MCF 10A (cell line): ENCODE results near the gene L1TD1. TPM values are rescaled to one million over a fixed set of nuclear protein-coding genes. Genes with fewer than 3 reads are reported as not detected.

Experiments
- BruUV-seq: library from RNA; stranded (reverse); fragments of 400-500 nt; replicated peaks from 2 replicates; lab custom pipeline; 2021; lab: Mats Ljungman, UMichigan
- CTCF ChIA-PET: fragments of 300-600 bp; sonication (Branson Sonifier 250); formaldehyde crosslinking; extraction: SDS; loops from one replicate; lab custom pipeline; 2021; ENCODE audit warnings: antibody characterized with exemption, inconsistent platforms; lab: Yijun Ruan, JAX
- POLR2A ChIA-PET: fragments of 300-600, 350-650 bp; sonication (Branson Sonifier 250); formaldehyde crosslinking; extraction: SDS; loops from one replicate; lab custom pipeline; 2020; ENCODE audit warnings: antibody characterized with exemption, inconsistent platforms; lab: Yijun Ruan, JAX
- DNase-seq: peaks from one replicate; pipeline ENCODE4 v3.0.0-alpha.2; 2018; ENCODE audit not compliant: unreplicated experiment
- H3K27ac Mint-ChIP-seq: one replicate; pipeline ENCODE4 v1.8.0; 2022; ENCODE audit warnings: mild to moderate bottlenecking, low read depth, mixed read lengths; ENCODE audit not compliant: unreplicated experiment
- H3K27me3 Mint-ChIP-seq: one replicate; pipeline ENCODE4 v1.8.0; 2022; ENCODE audit warnings: mixed read lengths; ENCODE audit not compliant: insufficient read depth, unreplicated experiment
- H3K36me3 Mint-ChIP-seq: one replicate; pipeline ENCODE4 v1.8.0; 2022; ENCODE audit warnings: mild to moderate bottlenecking, moderate library complexity, mixed read lengths; ENCODE audit not compliant: insufficient read depth, unreplicated experiment
- H3K4me1 Mint-ChIP-seq: one replicate; pipeline ENCODE4 v1.8.0; 2022; ENCODE audit warnings: mixed read lengths; ENCODE audit not compliant: insufficient read depth, unreplicated experiment
- H3K4me3 Mint-ChIP-seq: one replicate; pipeline ENCODE4 v1.8.0; 2022; ENCODE audit warnings: mild to moderate bottlenecking, moderate library complexity, mixed read lengths; ENCODE audit not compliant: unreplicated experiment
- H3K9me3 Mint-ChIP-seq: one replicate; pipeline ENCODE4 v1.8.0; 2022; ENCODE audit warnings: mixed read lengths; ENCODE audit not compliant: unreplicated experiment
- intact Hi-C: fragments of 100-400 bp; cut with micrococcal nuclease; formaldehyde crosslinking; loops from 2 replicates; pipeline ENCODE4 v1.14.1; 2022
- total RNA-seq: library from RNA; stranded (reverse); gene quantifications from 2 replicates; pipeline ENCODE4 v1.2.3, GENCODE V29; 2022
- TF ChIP-seq, protein P1 (sequence below): fragments of 200-600 bp; IDR thresholded peaks from one replicate; pipeline ENCODE4 v1.8.0; 2022; ENCODE audit warnings: antibody characterized with exemption, mild to moderate bottlenecking; ENCODE audit not compliant: unreplicated experiment

The L1TD1 gene
- total RNA-seq, 1 experiment from 2014 or later, result not detected

DNA sequence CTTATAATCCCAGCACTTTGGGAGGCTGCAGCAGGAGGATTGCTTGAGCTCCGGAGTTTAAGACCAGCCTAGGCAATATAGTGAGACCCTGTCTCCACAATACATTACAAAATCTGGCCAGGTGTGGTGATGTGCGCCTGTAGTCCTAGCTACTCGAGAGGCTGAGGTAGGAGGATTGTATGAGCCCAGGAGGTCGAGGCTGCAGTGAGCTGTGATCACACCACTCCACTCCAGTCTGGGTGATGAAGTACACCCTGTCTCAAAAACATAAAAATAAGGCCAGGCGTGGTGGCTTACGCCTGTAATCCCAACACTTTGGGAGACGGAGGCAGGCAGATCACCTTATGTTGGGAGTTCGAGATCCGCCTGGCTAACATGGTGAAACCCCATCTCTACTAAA lies 27.7 kb downstream of the L1TD1 start:
- CTCF ChIA-PET, result interaction anchor here (0.7 to 1.5 kb wide), 3 partner anchors 47 to 105 kb away, joined by 3 to 4 read pairs (median 3); no protein-coding TSS in a partner anchor

GRCh38 chr1:62224182-62224581 lies 29.5 kb downstream of the L1TD1 start:
- Mint-ChIP-seq H3K4me3 (no peak overlapping the region), H3K27ac (no peak overlapping the region), H3K4me1 (peaks cover 4% of the 10 kb centered on the region), H3K36me3 (no peaks in the 10 kb centered on the region), H3K9me3 (no peaks in the 10 kb centered on the region), H3K27me3 (no peaks in the 10 kb centered on the region)
- TF ChIP-seq, protein P1, sequence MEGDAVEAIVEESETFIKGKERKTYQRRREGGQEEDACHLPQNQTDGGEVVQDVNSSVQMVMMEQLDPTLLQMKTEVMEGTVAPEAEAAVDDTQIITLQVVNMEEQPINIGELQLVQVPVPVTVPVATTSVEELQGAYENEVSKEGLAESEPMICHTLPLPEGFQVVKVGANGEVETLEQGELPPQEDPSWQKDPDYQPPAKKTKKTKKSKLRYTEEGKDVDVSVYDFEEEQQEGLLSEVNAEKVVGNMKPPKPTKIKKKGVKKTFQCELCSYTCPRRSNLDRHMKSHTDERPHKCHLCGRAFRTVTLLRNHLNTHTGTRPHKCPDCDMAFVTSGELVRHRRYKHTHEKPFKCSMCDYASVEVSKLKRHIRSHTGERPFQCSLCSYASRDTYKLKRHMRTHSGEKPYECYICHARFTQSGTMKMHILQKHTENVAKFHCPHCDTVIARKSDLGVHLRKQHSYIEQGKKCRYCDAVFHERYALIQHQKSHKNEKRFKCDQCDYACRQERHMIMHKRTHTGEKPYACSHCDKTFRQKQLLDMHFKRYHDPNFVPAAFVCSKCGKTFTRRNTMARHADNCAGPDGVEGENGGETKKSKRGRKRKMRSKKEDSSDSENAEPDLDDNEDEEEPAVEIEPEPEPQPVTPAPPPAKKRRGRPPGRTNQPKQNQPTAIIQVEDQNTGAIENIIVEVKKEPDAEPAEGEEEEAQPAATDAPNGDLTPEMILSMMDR, result no peak
- ChIA-PET POLR2A (no interaction called here), CTCF (interaction anchor here (0.8 to 0.9 kb wide), 2 partner anchors 15 to 23 kb away, joined by 3 to 4 read pairs; no protein-coding TSS in a partner anchor)
- no TSS peak for BruUV-seq
- DNase-seq, result no peak
- intact Hi-C loops, result no loop called here

More for the DNA sequence above, 27.7 kb downstream of the L1TD1 start:
- BruUV-seq, result no TSS peak
- no peaks in the 10 kb centered on the region for H3K9me3 Mint-ChIP-seq
- no peak overlapping the region for H3K27ac Mint-ChIP-seq
- no peak for DNase-seq
- TF ChIP-seq, protein P1, result no peak
- intact Hi-C loops, result no loop called here
- no peaks in the 10 kb centered on the region for H3K27me3 Mint-ChIP-seq
- H3K4me1 Mint-ChIP-seq, result no peaks in the 10 kb centered on the region
- POLR2A ChIA-PET, result no interaction called here
- no peaks in the 10 kb centered on the region for H3K36me3 Mint-ChIP-seq
- H3K4me3 Mint-ChIP-seq, result no peak overlapping the region

DNA sequence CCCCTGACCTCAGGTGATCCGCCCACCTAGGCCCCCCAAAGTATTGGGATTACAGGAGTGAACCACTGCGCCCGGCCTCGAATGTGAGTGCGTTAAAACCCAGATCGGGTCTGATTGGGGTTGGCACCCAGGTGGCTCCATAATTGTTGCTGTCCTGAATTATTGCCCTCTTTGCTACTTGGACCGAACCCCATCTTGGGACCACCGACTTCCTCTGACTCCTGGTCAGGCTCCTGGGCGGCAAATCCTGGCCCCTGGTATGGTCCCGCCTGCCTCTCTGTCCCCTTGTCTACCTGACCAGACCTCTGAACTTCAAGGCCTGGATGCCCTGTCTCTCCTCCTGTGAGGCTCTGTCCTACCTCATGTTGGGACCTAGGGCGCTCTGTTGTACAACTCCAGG lies 32.8 kb downstream of the L1TD1 start:
- Mint-ChIP-seq H3K4me1 (peaks cover 24% of the 10 kb centered on the region), H3K27me3 (no peaks in the 10 kb centered on the region), H3K36me3 (no peaks in the 10 kb centered on the region), H3K9me3 (no peaks in the 10 kb centered on the region), H3K4me3 (no peak overlapping the region), H3K27ac (no peak overlapping the region)
- TF ChIP-seq, protein P1, result no peak
- BruUV-seq, result no TSS peak
- ChIA-PET CTCF (interaction anchor here (4.5 kb wide), 1 partner anchor 52 kb away, joined by 21 read pairs; no protein-coding TSS in a partner anchor), POLR2A (no interaction called here)
- intact Hi-C loops, result no loop called here
- DNase-seq, result no peak

DNA sequence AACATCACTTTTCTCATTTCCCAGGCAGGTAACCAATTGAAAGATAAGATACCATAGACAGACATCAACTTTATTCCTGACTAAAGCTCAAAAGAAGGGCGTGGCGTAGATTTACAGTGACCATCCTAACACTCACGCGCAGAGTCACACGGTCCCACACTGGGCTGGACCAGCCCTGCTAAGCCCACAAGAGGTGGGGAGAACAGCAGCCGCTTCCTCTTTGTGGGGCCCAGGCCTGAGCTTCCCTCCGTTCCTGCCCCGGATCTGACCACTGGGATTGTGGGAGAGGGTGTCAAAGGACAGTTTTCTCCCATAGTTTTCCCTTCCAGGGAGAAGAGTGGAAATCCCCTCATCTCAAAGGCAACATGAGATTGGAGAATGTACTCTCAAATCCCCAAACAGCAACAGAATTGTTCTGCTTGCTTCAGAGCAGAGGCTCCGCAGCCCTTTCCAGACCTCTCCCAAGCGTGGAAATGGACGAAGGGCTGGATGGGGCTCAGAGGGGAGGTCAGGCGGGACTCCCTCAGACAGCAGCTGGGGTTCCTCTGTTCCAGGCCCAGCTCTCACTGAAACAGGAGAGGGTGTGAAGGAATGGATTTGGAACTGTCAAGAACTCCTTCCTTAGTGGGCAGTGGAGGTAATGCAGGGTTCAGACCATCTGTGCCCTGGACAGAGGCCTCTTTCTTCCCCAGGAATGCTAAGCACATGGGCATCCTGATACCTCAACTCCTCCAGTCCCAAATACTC lies 33.7 kb downstream of the L1TD1 start:
- POLR2A ChIA-PET, result no interaction called here
- no TSS peak for BruUV-seq
- intact Hi-C loops, result no loop called here
- CTCF ChIA-PET, result interaction anchor here (4.5 kb wide), 1 partner anchor 53 kb away, joined by 21 read pairs; no protein-coding TSS in a partner anchor
- Mint-ChIP-seq H3K27me3 (no peaks in the 10 kb centered on the region), H3K27ac (no peak overlapping the region), H3K36me3 (no peaks in the 10 kb centered on the region), H3K4me3 (no peak overlapping the region), H3K4me1 (peaks cover 24% of the 10 kb centered on the region), H3K9me3 (no peaks in the 10 kb centered on the region)
- no peak for DNase-seq
- TF ChIP-seq, protein P1, result no peak
